GM12878 (cell line): ENCODE data around the gene TSPAN15. TPM values are rescaled to one million over a fixed set of nuclear protein-coding genes. Genes with fewer than 3 reads are reported as not detected.

Source experiments
- ATAC-seq: fragments of 200-7000 bp; cut with Tn5 transposase; 3 replicates; pipeline ENCODE4 v1.9.1; 2020; ENCODE audit warnings: mild to moderate bottlenecking, moderate library complexity
- BruUV-seq: library from RNA; stranded (reverse); fragments of 400-500 nt; replicated peaks from 2 replicates; lab custom pipeline; 2021; lab: Mats Ljungman, UMichigan
- CTCF ChIA-PET: fragments of 300-600 bp; sonication (Branson Sonifier 250); formaldehyde crosslinking; extraction: SDS; loops from one replicate; lab custom pipeline; 2021; ENCODE audit warnings: inconsistent platforms; lab: Yijun Ruan, JAX
- POLR2A ChIA-PET: fragments of 350-600 bp; formaldehyde crosslinking; extraction: SDS; loops from one replicate; lab custom pipeline; 2021; ENCODE audit warnings: inconsistent platforms; lab: Charles Lee
- RAD21 ChIA-PET: fragments of 300-600 bp; sonication (Branson Sonifier 250); formaldehyde crosslinking; loops from one replicate; lab custom pipeline; 2023; ENCODE audit warnings: antibody characterized with exemption; ENCODE audit not compliant: unreplicated experiment; lab: Charles Lee
- SMC1A ChIA-PET: fragments of 300-600 bp; sonication (Branson Sonifier 250); formaldehyde crosslinking; loops from one replicate; lab custom pipeline; 2023; ENCODE audit not compliant: unreplicated experiment, uncharacterized antibody; lab: Charles Lee
- DNase-seq: peaks from one replicate; pipeline ENCODE4 v3.0.0-alpha.2; 2011; ENCODE audit warnings: low read depth, low spot score
- FAIRE-seq: peaks from 3 replicates; lab custom pipeline; 2011; peaks lifted over from hg19 to GRCh38; lab: Jason Lieb, UNC
- H2AFZ ChIP-seq: 2 replicates; pipeline ENCODE4 v1.6.0; 2011; ENCODE audit warnings: low read depth, low read length, control low read depth; ENCODE audit not compliant: control insufficient read depth
- H3K27ac ChIP-seq: 2 replicates; pipeline ENCODE4 v1.5.1; 2011; ENCODE audit warnings: control low read depth; ENCODE audit not compliant: control insufficient read depth, insufficient read depth
- H3K27me3 ChIP-seq, 2 experiments: replicated peaks in 1 of 2; 2 replicates each; pipeline versions ENCODE4 v1.6.0 to v1.6.1; 2011; ENCODE audit warnings: low read length in 1 of 2; ENCODE audit not compliant: control insufficient read depth in 2 of 2, insufficient read depth in 2 of 2
- H3K36me3 ChIP-seq, 2 experiments: 2 replicates each; pipeline ENCODE4 v1.5.1; 2011; ENCODE audit warnings: low read length in 1 of 2; ENCODE audit not compliant: control insufficient read depth in 2 of 2, insufficient read depth in 2 of 2
- H3K4me1 ChIP-seq: 2 replicates; pipeline ENCODE4 v1.6.1; 2011; ENCODE audit warnings: mild to moderate bottlenecking, low read length, moderate library complexity, mixed read lengths; ENCODE audit not compliant: control insufficient read depth, insufficient read depth
- H3K4me2 ChIP-seq: 2 replicates; pipeline ENCODE4 v1.6.0; 2011; ENCODE audit warnings: control low read depth; ENCODE audit not compliant: control insufficient read depth, insufficient read depth
- H3K4me3 ChIP-seq: fragments of 200-600 bp; sonication (generic); 2 replicates; pipeline ENCODE4 v1.5.1; 2016
- H3K79me2 ChIP-seq: 2 replicates; pipeline ENCODE4 v1.6.0; 2011; ENCODE audit warnings: low read length; ENCODE audit not compliant: control insufficient read depth, insufficient read depth
- H3K9ac ChIP-seq: 2 replicates; pipeline ENCODE4 v1.8.0; 2011; ENCODE audit warnings: low read length, control low read depth, mixed read lengths; ENCODE audit not compliant: control insufficient read depth, insufficient read depth
- H3K9me3 ChIP-seq: replicated peaks from 3 replicates; pipeline ENCODE4 v1.5.1; 2011; ENCODE audit warnings: mild to moderate bottlenecking, low read length; ENCODE audit not compliant: control insufficient read depth, insufficient read depth
- H4K20me1 ChIP-seq: 2 replicates; pipeline ENCODE4 v1.6.0; 2011; ENCODE audit not compliant: control insufficient read depth, insufficient read depth
- CREM ChIP-seq: IDR thresholded peaks from 2 replicates; pipeline ENCODE4 v1.6.1; 2014; ENCODE audit warnings: antibody characterized with exemption, low read depth
- EP300 ChIP-seq, 2 experiments: fragments of 150-350 bp in 1 of 2; IDR thresholded peaks; 2 replicates each; pipeline ENCODE4 v1.6.1; 2011 to 2012; ENCODE audit warnings: low read depth in 2 of 2, low read length in 2 of 2, borderline replicate concordance in 1 of 2, improper control_type of control experiment in 1 of 2, inconsistent platforms in 1 of 2; ENCODE audit not compliant: control insufficient read depth in 1 of 2
- HDAC2 ChIP-seq: fragments of 200-600 bp; sonication (generic); IDR thresholded peaks from 2 replicates; pipeline ENCODE4 v1.6.1; 2017
- MXI1 ChIP-seq: fragments of 150-350 bp; IDR thresholded peaks from 2 replicates; pipeline ENCODE4 v1.6.1; 2011; ENCODE audit warnings: low read depth, mild to moderate bottlenecking, inconsistent platforms, low read length, improper control_type of control experiment
- PAX5 ChIP-seq: IDR thresholded peaks from 2 replicates; pipeline ENCODE4 v1.6.1; 2011; ENCODE audit warnings: low read depth, low read length, borderline replicate concordance
- RBBP5 ChIP-seq: fragments of 200-600 bp; sonication (generic); conservative IDR thresholded peaks from 2 replicates; pipeline ENCODE4 v1.6.1; 2016
- SIN3A ChIP-seq: IDR thresholded peaks from 2 replicates; pipeline ENCODE4 v1.6.1; 2012; ENCODE audit warnings: low read depth, low read length, improper control_type of control experiment
- SPI1 ChIP-seq: IDR thresholded peaks from 2 replicates; pipeline ENCODE4 v1.6.1; 2011; ENCODE audit warnings: low read depth, mild to moderate bottlenecking, low read length, moderate library complexity, borderline replicate concordance; ENCODE audit not compliant: insufficient read depth
- TAF1 ChIP-seq: IDR thresholded peaks from 2 replicates; pipeline ENCODE4 v1.6.1; 2011; ENCODE audit warnings: mild to moderate bottlenecking, low read depth, low read length, borderline replicate concordance
- USF2 ChIP-seq: IDR thresholded peaks from 2 replicates; pipeline ENCODE4 v1.6.1; 2011; ENCODE audit warnings: low read depth, low read length, improper control_type of control experiment, borderline replicate concordance
- ZBTB33 ChIP-seq: fragments of 450-650 bp; IDR thresholded peaks from 2 replicates; pipeline ENCODE4 v1.6.1; 2017; ENCODE audit warnings: mild to moderate bottlenecking
- ZNF217 ChIP-seq: fragments of 450-650 bp; IDR thresholded peaks from 2 replicates; pipeline ENCODE4 v1.6.1; 2017; ENCODE audit warnings: antibody characterized with exemption, mild to moderate bottlenecking
- ZZZ3 ChIP-seq: IDR thresholded peaks from 2 replicates; pipeline ENCODE4 v1.6.1; 2011; ENCODE audit warnings: low read depth; ENCODE audit not compliant: control insufficient read depth, insufficient read length
- WGBS: methylation state at CpG from one replicate; pipeline ENCODE4 v1.1.6; 2016; ENCODE audit warnings: low lambda C conversion rate; ENCODE audit not compliant: insufficient replicate concordance, insufficient coverage; ENCODE audit errors: missing lambda C conversion rate; 5-methylcytosine and 5-hydroxymethylcytosine counted together
- in situ Hi-C: fragments of 300-500 bp; cut with MboI; formaldehyde crosslinking; loops from 9 replicates; pipeline ENCODE4 v1.14.3; 2018; ENCODE audit warnings: mixed read lengths
- intact Hi-C: fragments of 100-400 bp; cut with micrococcal nuclease; formaldehyde crosslinking; loops from one replicate; pipeline ENCODE4 v1.14.2; 2022; ENCODE audit not compliant: unreplicated experiment
- polyA plus RNA-seq, 11 experiments: library from polyadenylated mRNA; depleted of rRNA in 4 of 11; unstranded in 6 of 11; stranded (reverse) in 5 of 11; fragments of >200 nt; fragmentation: Nextera tagmentation in 4 of 11; fragmentation: Illumina TruSeq in 1 of 11; extraction: Ambion mirVana in 4 of 11; extraction: Trizol in 1 of 11; gene quantifications; 1 replicate in 1 of 11; 2 replicates in 10 of 11; pipeline versions ENCODE4 v1.2.1 to v1.2.3, GENCODE V29; 2011 to 2016; ENCODE audit warnings: inconsistent platforms in 2 of 11, missing spikeins in 2 of 11, low read depth in 1 of 11
- total RNA-seq, 4 experiments: library from RNA; depleted of rRNA in 3 of 4; stranded (reverse); fragments of >200 nt in 3 of 4; fragmentation: Illumina TruSeq in 1 of 4; extraction: Trizol in 1 of 4; gene quantifications; 2 replicates each; pipeline versions ENCODE4 v1.2.1 to v1.2.3, GENCODE V29; 2013 to 2021

TSPAN15 gene
- total and polyA plus RNA-seq, 10 of the 15 experiments (the other 5 are each of a cell fraction or from before 2014, with no cell fraction given): 1.3 to 8.5 (median 2.4) TPM; not detected in 2

- intact Hi-C loops: no loop called here
- Histone ChIP-seq H3K9me3 (no peaks in the 10 kb centered on the region), H3K27ac (no peak overlapping the region), H3K27me3 (no peaks in the 10 kb centered on the region), H3K4me3 (no peak overlapping the region), H3K79me2 (no peaks in the 10 kb centered on the region), H3K4me1 (no peaks in the 10 kb centered on the region), H3K9ac (no peak overlapping the region), H3K4me2 (no peak overlapping the region), H4K20me1 (no peaks in the 10 kb centered on the region), H2AFZ (no peak overlapping the region), H3K36me3 (no peaks in the 10 kb centered on the region)
- ChIA-PET RAD21 (no interaction called here), SMC1A (interaction anchor here (1.5 kb wide), 1 partner anchor 46 kb away, joined by 3 read pairs; no protein-coding TSS in a partner anchor), POLR2A (no interaction called here), CTCF (no interaction called here)
- in situ Hi-C loops: no loop called here
- ATAC-seq (no peak), DNase-seq (no peak), FAIRE-seq (no peak)
- TF ChIP-seq TAF1 (no peak), EP300 (IDR thresholded peaks at IDR 0.05; ENCODE audit: borderline replicate concordance in 1 of 2, control insufficient read depth in 1 of 2, low read depth in 2 of 2, low read length in 2 of 2) (no peak), USF2 (no peak), CREM (no peak), ZBTB33 (no peak), SPI1 (no peak), MXI1 (no peak), RBBP5 (no peak), HDAC2 (no peak), ZZZ3 (no peak), ZNF217 (no peak), SIN3A (no peak), PAX5 (no peak)
- 42% methylated on average over 26 of the region's 30 CpGs for WGBS
- no TSS peak for BruUV-seq
These were observed 43.6 kb downstream of the TSPAN15 start for GRCh38 chr10:69494626-69495558.
